Esophagus squamous epithelium (tissue), 5 donors: ENCODE measurements around the gene RPL19. TPM values are rescaled to one million over a fixed set of nuclear protein-coding genes. Genes with fewer than 3 reads are reported as not detected.
A peak's percentile ranks its signal among the peaks of the same experiment; 100 is the strongest.

Experiments used
- DNase-seq: peaks from one replicate; lab custom pipeline; 2025; lab: John Stamatoyannopoulos, UW
- H3K27ac ChIP-seq, 4 donors: fragments of 200-600 bp; sonication (generic); one replicate each; pipeline ENCODE4 v1.5.1; 2016 to 2019; ENCODE audit warnings: mild to moderate bottlenecking in 1 of 4
- H3K27me3 ChIP-seq, 4 donors: fragments of 200-600 bp; sonication (generic); 1 replicate in 3 of 4; 2 replicates in 1 of 4; pipeline versions ENCODE4 v1.5.1 to v1.6.0; 2017 to 2021; ENCODE audit warnings: antibody characterized with exemption in 1 of 4
- H3K36me3 ChIP-seq, 3 donors: fragments of 200-600 bp; sonication (generic); one replicate each; pipeline ENCODE4 v1.5.1; 2016 to 2019
- H3K4me1 ChIP-seq, 3 donors: fragments of 200-600 bp; sonication (generic); one replicate each; pipeline ENCODE4 v1.5.1; 2017 to 2019
- H3K4me3 ChIP-seq, 4 donors: fragments of 200-600 bp; sonication (generic); 1 replicate in 3 of 4; 2 replicates in 1 of 4; pipeline ENCODE4 v1.5.1; 2016 to 2019; ENCODE audit warnings: mild to moderate bottlenecking in 2 of 4, moderate library complexity in 1 of 4
- H3K9me3 ChIP-seq, 3 donors: fragments of 200-600 bp; sonication (generic); one replicate each; pipeline ENCODE4 v1.5.1; 2016 to 2019
- POLR2A ChIP-seq, 4 donors: fragments of 450-650 bp; IDR thresholded peaks; one replicate each; pipeline ENCODE4 v1.6.1; 2017; ENCODE audit warnings: antibody characterized with exemption in 4 of 4, mild to moderate bottlenecking in 4 of 4, moderate library complexity in 3 of 4
- WGBS, 2 donors: methylation state at CpG; one replicate each; pipeline ENCODE4 v1.1.5; 2018; 5-methylcytosine and 5-hydroxymethylcytosine counted together
- intact Hi-C: fragments of 100-400 bp; cut with DNase I; formaldehyde crosslinking; loops from one replicate; pipeline ENCODE4 v1.15.0; 2022
- total RNA-seq, 4 donors: library from RNA; depleted of rRNA; stranded (reverse); fragments of >200 nt; gene quantifications; one replicate each; pipeline ENCODE4 v1.1.0, GENCODE V29; 2016
- TF ChIP-seq, protein P1 (sequence below), 6 experiments: fragments of 450-650 bp in 4 of 6; fragments of 200-600 bp in 2 of 6; sonication (generic) in 2 of 6; IDR thresholded peaks; one replicate each; pipeline ENCODE4 v1.5.1; 2016 to 2019; ENCODE audit warnings: antibody characterized with exemption in 6 of 6, mild to moderate bottlenecking in 4 of 6, moderate library complexity in 4 of 6
- donor health status: DM: yes; HTN: yes; CAD: no.

RPL19 gene
- total RNA-seq, 4 donors from 2014 or later = 1,949 to 3,028 (median 2,392) TPM

DNA sequence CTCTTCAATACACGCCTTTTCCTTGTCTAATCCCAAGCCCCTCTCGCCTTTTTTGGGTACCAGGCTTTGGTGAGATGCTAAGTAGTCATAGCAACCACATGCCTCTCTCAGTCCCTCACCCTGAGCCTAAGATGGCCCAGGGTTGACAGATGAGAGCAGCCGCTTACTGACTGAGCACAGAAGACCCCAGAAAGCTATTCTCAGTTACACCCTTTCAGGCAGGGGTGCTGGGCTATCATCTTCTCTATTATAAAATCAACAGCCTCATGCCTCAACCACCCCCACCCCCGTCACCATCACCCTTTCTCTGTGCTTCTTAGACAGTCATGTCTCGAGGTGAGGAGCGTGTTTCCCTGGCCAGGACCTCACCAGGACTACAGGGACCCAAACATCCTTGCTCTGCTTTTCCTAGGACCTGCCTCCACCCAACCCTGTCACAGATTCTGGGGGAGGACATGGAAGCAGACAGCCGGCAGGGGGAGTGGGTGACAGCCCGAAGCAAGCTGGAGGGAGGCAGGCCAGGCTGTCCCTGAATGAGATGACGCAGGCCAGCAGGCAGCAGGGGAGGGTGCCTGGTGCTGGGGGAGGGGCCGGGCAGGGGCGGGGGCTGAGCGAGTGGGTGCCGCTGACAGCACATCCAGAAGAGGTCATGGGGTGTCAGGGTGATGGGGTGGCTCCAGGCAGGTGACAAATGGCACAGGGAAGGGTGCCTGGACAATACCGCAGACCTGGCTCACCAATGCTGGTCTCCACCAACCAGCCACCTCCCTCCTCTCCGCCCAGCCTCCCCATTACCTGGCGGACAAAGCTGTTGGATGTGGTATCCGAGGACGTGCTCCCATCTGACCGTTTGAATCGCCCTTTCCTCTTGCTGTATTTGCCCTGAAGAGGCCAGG, 5.7 kb upstream of the RPL19 start:
- no peaks in the 10 kb centered on the region for H3K27me3 ChIP-seq
- intact Hi-C loops = no loop called here
- no peak overlapping the region for H3K4me3 ChIP-seq
- no peak for DNase-seq
- no peaks in the 10 kb centered on the region for H3K9me3 ChIP-seq
- no peak for TF ChIP-seq POLR2A (IDR thresholded peaks at IDR 0.05)
- TF ChIP-seq, protein P1, sequence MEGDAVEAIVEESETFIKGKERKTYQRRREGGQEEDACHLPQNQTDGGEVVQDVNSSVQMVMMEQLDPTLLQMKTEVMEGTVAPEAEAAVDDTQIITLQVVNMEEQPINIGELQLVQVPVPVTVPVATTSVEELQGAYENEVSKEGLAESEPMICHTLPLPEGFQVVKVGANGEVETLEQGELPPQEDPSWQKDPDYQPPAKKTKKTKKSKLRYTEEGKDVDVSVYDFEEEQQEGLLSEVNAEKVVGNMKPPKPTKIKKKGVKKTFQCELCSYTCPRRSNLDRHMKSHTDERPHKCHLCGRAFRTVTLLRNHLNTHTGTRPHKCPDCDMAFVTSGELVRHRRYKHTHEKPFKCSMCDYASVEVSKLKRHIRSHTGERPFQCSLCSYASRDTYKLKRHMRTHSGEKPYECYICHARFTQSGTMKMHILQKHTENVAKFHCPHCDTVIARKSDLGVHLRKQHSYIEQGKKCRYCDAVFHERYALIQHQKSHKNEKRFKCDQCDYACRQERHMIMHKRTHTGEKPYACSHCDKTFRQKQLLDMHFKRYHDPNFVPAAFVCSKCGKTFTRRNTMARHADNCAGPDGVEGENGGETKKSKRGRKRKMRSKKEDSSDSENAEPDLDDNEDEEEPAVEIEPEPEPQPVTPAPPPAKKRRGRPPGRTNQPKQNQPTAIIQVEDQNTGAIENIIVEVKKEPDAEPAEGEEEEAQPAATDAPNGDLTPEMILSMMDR (IDR thresholded peaks at IDR 0.05) = no peak
- WGBS, 2 donors = 70 to 80% methylated on average over 9 to 10 of the region's 20 CpGs
- peak overlapping the region in 3 of 4 donors; percentile 6 to 97 (median 95) for H3K27ac ChIP-seq
- H3K36me3 ChIP-seq = peaks cover 0 to 46% (median 0%) of the 10 kb centered on the region in 3 donors
- peaks cover 29 to 55% (median 34%) of the 10 kb centered on the region in 3 donors for H3K4me1 ChIP-seq

DNA sequence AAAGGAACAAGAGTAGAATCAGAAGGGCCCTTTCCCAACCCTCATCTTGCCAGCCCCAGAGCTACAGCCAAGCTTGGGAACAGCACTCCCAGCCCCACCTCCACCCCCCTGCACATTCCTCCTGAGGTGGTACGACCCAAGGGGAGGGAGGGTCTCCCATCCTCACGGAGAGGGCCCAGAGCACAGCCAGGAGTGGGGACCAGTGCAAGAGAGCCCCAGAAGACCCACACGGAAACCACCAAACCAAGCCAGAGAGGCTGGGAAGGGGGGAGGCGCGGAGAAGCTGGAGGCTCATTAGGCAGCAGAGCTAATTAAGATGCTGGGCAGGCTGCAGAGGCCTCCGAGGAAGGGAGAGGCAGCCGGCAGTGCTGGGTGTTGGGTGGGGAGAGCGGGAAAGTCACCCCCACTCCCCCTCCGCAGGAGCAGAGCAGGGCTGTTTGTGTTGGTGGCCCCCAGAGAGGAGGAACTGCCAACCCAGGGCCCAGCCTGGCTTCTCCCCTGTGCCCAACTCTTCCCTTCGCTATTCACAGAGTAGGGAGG, 5.0 kb upstream of the RPL19 start:
- no peaks in the 10 kb centered on the region for H3K9me3 ChIP-seq
- peaks cover 0 to 39% (median 0%) of the 10 kb centered on the region in 3 donors for H3K36me3 ChIP-seq
- WGBS, 2 donors = 77 to 93% methylated on average over 3 to 8 of the region's 10 CpGs
- peaks cover 29 to 58% (median 36%) of the 10 kb centered on the region in 3 donors for H3K4me1 ChIP-seq
- DNase-seq = no peak
- intact Hi-C loops = no loop called here
- no peaks in the 10 kb centered on the region for H3K27me3 ChIP-seq
- no peak overlapping the region for H3K4me3 ChIP-seq
- TF ChIP-seq POLR2A (IDR thresholded peaks at IDR 0.05) = no peak
- TF ChIP-seq, protein P1 (IDR thresholded peaks at IDR 0.05) = no peak
- peak overlapping the region in 3 of 4 donors; percentile 6 to 97 (median 95) for H3K27ac ChIP-seq

DNA sequence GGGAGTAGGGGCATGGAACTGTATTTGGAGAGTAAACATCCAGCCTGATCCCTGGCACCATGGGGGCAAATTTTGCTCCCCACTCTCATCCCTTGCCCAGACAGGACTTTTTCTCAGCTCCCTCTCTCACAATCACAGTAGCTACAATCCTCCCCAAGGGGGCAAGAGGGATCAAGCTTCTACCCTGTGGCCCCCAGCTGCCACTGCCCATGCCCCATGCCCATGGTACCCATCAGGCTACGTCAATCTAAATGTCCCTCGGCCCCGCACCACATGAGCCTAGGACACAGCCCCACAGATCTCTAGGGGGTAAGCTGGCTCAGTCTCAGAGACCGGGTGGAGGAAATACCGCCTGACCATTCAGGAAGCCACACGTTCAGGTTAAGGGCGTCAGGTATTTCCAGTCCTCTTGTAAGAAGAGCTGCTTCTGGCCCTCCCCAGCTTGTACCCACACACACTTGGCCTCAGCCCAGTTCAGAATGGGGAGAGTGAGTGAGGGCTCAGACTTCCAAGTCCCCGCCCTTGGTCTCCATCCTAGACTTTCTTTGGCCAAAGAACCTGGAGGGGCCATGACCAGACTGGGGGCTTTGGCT, 4.4 kb upstream of the RPL19 start:
- Histone ChIP-seq H3K27ac (peak overlapping the region in 3 of 4 donors; percentile 81 to 97 (median 95)), H3K27me3 (no peaks in the 10 kb centered on the region), H3K36me3 (peaks cover 0 to 32% (median 0%) of the 10 kb centered on the region in 3 donors), H3K9me3 (no peaks in the 10 kb centered on the region), H3K4me1 (peaks cover 29 to 59% (median 36%) of the 10 kb centered on the region in 3 donors), H3K4me3 (peak overlapping the region in 2 of 4 donors; percentile 78 to 84)
- TF ChIP-seq POLR2A (IDR thresholded peaks at IDR 0.05) = no peak
- TF ChIP-seq, protein P1 (IDR thresholded peaks at IDR 0.05) = no peak
- intact Hi-C loops = no loop called here
- 47 to 64% methylated on average over 6 to 7 of the region's 8 CpGs for WGBS, 2 donors
- DNase-seq = no peak

DNA sequence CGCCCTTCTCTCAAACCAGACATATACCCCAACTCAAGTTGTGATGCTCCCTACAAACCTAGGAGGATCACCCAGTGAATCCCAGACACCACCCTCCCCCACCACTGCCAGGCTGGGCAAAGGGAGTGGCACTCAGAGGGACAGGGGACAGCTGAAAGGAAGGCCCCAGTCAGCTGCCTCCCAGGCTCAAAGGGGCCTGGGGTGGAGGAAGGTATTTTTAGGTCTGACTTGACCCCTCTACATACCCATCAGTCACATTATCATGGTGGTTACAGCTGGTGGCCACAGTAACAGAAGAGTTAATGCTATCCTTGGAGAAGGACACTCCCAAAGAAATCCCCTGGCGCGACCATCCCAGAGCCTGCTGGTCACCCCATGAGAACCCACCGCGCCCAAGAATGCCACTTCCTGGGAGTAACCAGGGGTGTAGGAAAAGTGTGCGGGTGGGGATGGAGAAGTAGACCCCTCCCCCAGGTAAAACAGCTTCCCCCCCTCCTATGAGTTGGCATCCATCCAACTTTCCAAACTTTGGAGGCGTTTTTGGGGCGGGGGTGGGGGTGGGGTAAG, 3.8 kb upstream of the RPL19 start:
- TF ChIP-seq POLR2A (IDR thresholded peaks at IDR 0.05) = no peak
- TF ChIP-seq, protein P1 (IDR thresholded peaks at IDR 0.05) = no peak
- H3K27me3 ChIP-seq = no peaks in the 10 kb centered on the region
- WGBS, 2 donors = 47 to 58% methylated on average over 4 to 5 of the region's 8 CpGs
- no peak for DNase-seq
- H3K27ac ChIP-seq = peak overlapping the region in 3 of 4 donors; percentile 81 to 97 (median 95)
- peaks cover 0 to 28% (median 0%) of the 10 kb centered on the region in 3 donors for H3K36me3 ChIP-seq
- intact Hi-C loops = no loop called here
- H3K4me1 ChIP-seq = peaks cover 34 to 66% (median 42%) of the 10 kb centered on the region in 3 donors
- peak overlapping the region; percentile 50 to 84 (median 74) for H3K4me3 ChIP-seq
- no peaks in the 10 kb centered on the region for H3K9me3 ChIP-seq
